HepG2 (cell line): ENCODE data around the gene FGGY. TPM values are rescaled to one million over a fixed set of nuclear protein-coding genes. Genes with fewer than 3 reads are reported as not detected.

Source experiments
- ATAC-seq: fragments of 200-7000 bp; cut with Tn5 transposase; 3 replicates; pipeline ENCODE4 v1.9.1; 2020; ENCODE audit warnings: mild to moderate bottlenecking, moderate library complexity
- BruUV-seq: library from RNA; stranded (reverse); fragments of 400-500 nt; replicated peaks from 2 replicates; lab custom pipeline; 2021; lab: Mats Ljungman, UMichigan
- CTCF ChIA-PET: fragments of 300-600 bp; formaldehyde crosslinking; extraction: SDS; loops from one replicate; lab custom pipeline; 2021; ENCODE audit warnings: low total read pairs, inconsistent platforms, low intra/inter-chr PET ratio; lab: Yijun Ruan, JAX
- POLR2A ChIA-PET: fragments of 350-600 bp; sonication (Branson Sonifier 250); formaldehyde crosslinking; loops from one replicate; lab custom pipeline; 2020; ENCODE audit warnings: antibody characterized with exemption, inconsistent platforms; lab: Yijun Ruan, JAX
- DNase-seq: peaks from one replicate; pipeline ENCODE4 v3.0.0-alpha.2; 2015; ENCODE audit warnings: low spot score
- FAIRE-seq: peaks from 3 replicates; lab custom pipeline; 2011; peaks lifted over from hg19 to GRCh38; lab: Jason Lieb, UNC
- H2AFZ ChIP-seq: one replicate; pipeline ENCODE4 v1.6.1; 2011; ENCODE audit warnings: low read length, inconsistent platforms
- H3K27ac ChIP-seq: fragments of 300-600 bp; 3 replicates; pipeline ENCODE4 v1.8.0; 2011; ENCODE audit warnings: mixed run types, mild to moderate bottlenecking, mixed read lengths, low read length, inconsistent platforms; ENCODE audit not compliant: insufficient read depth; ENCODE audit errors: extremely low read length
- H3K27me3 ChIP-seq, 2 experiments: fragments of 200-600 bp in 1 of 2; 2 replicates in 1 of 2; 3 replicates in 1 of 2; pipeline versions ENCODE4 v1.6.0 to v1.8.0; 2011; ENCODE audit warnings: low read length in 2 of 2, mild to moderate bottlenecking in 2 of 2, moderate library complexity in 2 of 2, inconsistent platforms in 1 of 2; ENCODE audit not compliant: insufficient read depth in 2 of 2, control insufficient read depth in 1 of 2
- H3K36me3 ChIP-seq, 2 experiments: fragments of 200-600 bp in 1 of 2; replicated peaks in 1 of 2; 2 replicates in 1 of 2; 3 replicates in 1 of 2; pipeline versions ENCODE4 v1.5.1 to v1.8.0; 2011; ENCODE audit warnings: low read length in 2 of 2, inconsistent platforms in 1 of 2; ENCODE audit not compliant: insufficient read depth in 2 of 2, control insufficient read depth in 1 of 2
- H3K4me1 ChIP-seq: 2 replicates; pipeline ENCODE4 v1.5.1; 2012; ENCODE audit warnings: low read length, inconsistent platforms; ENCODE audit not compliant: insufficient read depth
- H3K4me2 ChIP-seq: 2 replicates; pipeline ENCODE4 v1.6.0; 2011; ENCODE audit warnings: low read depth, low read length, inconsistent platforms
- H3K4me3 ChIP-seq, 3 experiments: fragments of 200-600 bp in 1 of 3; sonication (generic), shearing (Covaris generic) in 1 of 3; replicated peaks in 1 of 3; 2 replicates each; pipeline ENCODE4 v1.5.1; 2011 to 2016; ENCODE audit warnings: low read length in 3 of 3, inconsistent platforms in 2 of 3, low read depth in 2 of 3, mild to moderate bottlenecking in 2 of 3, control low read depth in 1 of 3, mixed read lengths in 1 of 3; ENCODE audit not compliant: insufficient read depth in 1 of 3
- H3K79me2 ChIP-seq: one replicate; pipeline ENCODE4 v1.6.1; 2011; ENCODE audit warnings: low read length, inconsistent platforms; ENCODE audit not compliant: insufficient read depth
- H3K9ac ChIP-seq: 2 replicates; pipeline ENCODE4 v1.6.0; 2011; ENCODE audit warnings: mild to moderate bottlenecking, low read depth, low read length, inconsistent platforms; ENCODE audit not compliant: insufficient read depth
- H3K9me3 ChIP-seq: 2 replicates; pipeline ENCODE4 v1.5.1; 2012; ENCODE audit warnings: mild to moderate bottlenecking, low read length
- H4K20me1 ChIP-seq: 2 replicates; pipeline ENCODE4 v1.6.0; 2011; ENCODE audit warnings: inconsistent platforms, mild to moderate bottlenecking, low read length, moderate library complexity; ENCODE audit not compliant: insufficient read depth
- BORCS8-MEF2B ChIP-seq: sonication (generic); formaldehyde crosslinking; IDR thresholded peaks from 2 replicates; pipeline ENCODE4 v1.8.0; 2022; ENCODE audit warnings: mild to moderate bottlenecking, missing genetic modification reagents
- FOSL1 ChIP-seq: sonication (generic); formaldehyde crosslinking; IDR thresholded peaks from 2 replicates; pipeline ENCODE4 v1.9.0; 2021; ENCODE audit warnings: missing genetic modification reagents, borderline replicate concordance
- POGZ ChIP-seq: sonication (generic); formaldehyde crosslinking; IDR thresholded peaks from 2 replicates; pipeline ENCODE4 v1.4.0; 2020; ENCODE audit warnings: mild to moderate bottlenecking, missing genetic modification reagents
- POLR2G ChIP-seq: fragments of 200-400 bp; formaldehyde crosslinking; IDR thresholded peaks from 2 replicates; pipeline ENCODE4 v1.6.1; 2018; ENCODE audit warnings: mild to moderate bottlenecking, low read depth, low read length, moderate library complexity
- ZBTB8A ChIP-seq: sonication (generic); formaldehyde crosslinking; IDR thresholded peaks from 2 replicates; pipeline ENCODE4 v1.4.0; 2020; ENCODE audit warnings: mild to moderate bottlenecking, low read depth, missing genetic modification reagents, borderline replicate concordance
- ZFP41 ChIP-seq: sonication (generic); formaldehyde crosslinking; IDR thresholded peaks from 2 replicates; pipeline ENCODE4 v1.4.0; 2020; ENCODE audit warnings: mild to moderate bottlenecking, missing genetic modification reagents, borderline replicate concordance
- ZNF205 ChIP-seq: IDR thresholded peaks from 2 replicates; pipeline ENCODE4 v1.6.1; 2018; ENCODE audit warnings: missing biosample characterization, missing genetic modification reagents
- ZNF235 ChIP-seq: sonication (generic); formaldehyde crosslinking; IDR thresholded peaks from 2 replicates; pipeline ENCODE4 v1.8.1; 2023; ENCODE audit warnings: mild to moderate bottlenecking, missing genetic modification reagents, borderline replicate concordance
- ZNF552 ChIP-seq: sonication (generic); formaldehyde crosslinking; IDR thresholded peaks from 2 replicates; pipeline ENCODE4 v1.9.0; 2022; ENCODE audit warnings: missing genetic modification reagents, mild to moderate bottlenecking, borderline replicate concordance
- ZNF781 ChIP-seq: sonication (generic); formaldehyde crosslinking; IDR thresholded peaks from 2 replicates; pipeline ENCODE4 v1.5.1; 2020; ENCODE audit warnings: borderline replicate concordance, mild to moderate bottlenecking, missing genetic modification reagents; ENCODE audit errors: not compliant biosample characterization
- WGBS: methylation state at CpG from one replicate; pipeline ENCODE4 v1.1.6; 2017; ENCODE audit warnings: low lambda C conversion rate; 5-methylcytosine and 5-hydroxymethylcytosine counted together
- in situ Hi-C: cut with HindIII; loops from 2 replicates; pipeline ENCODE4 v1.10.0; 2017; ENCODE audit warnings: low pct_unique_long_range_greater_than_20kb; ENCODE audit not compliant: extremely low pct_ligation_motif_present
- intact Hi-C: fragments of 100-400 bp; cut with micrococcal nuclease; formaldehyde crosslinking; loops from one replicate; pipeline ENCODE4 v1.10.0; 2022; ENCODE audit not compliant: unreplicated experiment
- polyA plus RNA-seq, 8 experiments: library from polyadenylated mRNA; depleted of rRNA in 3 of 8; stranded (reverse) in 7 of 8; unstranded in 1 of 8; fragments of >200 nt; fragmentation: Illumina TruSeq in 4 of 8; extraction: Trizol in 4 of 8; gene quantifications; 2 replicates each; pipeline versions ENCODE4 v1.2.1 to v1.2.3, GENCODE V29; 2011 to 2016; ENCODE audit warnings: low read depth in 4 of 8, missing spikeins in 1 of 8, mixed read lengths in 1 of 8; ENCODE audit not compliant: insufficient read depth in 1 of 8
- total RNA-seq, 5 experiments: library from RNA; depleted of rRNA; stranded (reverse); fragments of >200 nt; fragmentation: Illumina TruSeq; extraction: Trizol; gene quantifications; 2 replicates each; pipeline ENCODE4 v1.2.3, GENCODE V29; 2016; ENCODE audit warnings: low read depth in 1 of 5
- TF ChIP-seq, protein P1 (sequence below): sonication (generic); formaldehyde crosslinking; IDR thresholded peaks from 2 replicates; pipeline ENCODE4 v1.8.0; 2022; ENCODE audit warnings: mild to moderate bottlenecking, missing genetic modification reagents, moderate library complexity
- TF ChIP-seq, protein P2 (sequence below): sonication (generic); formaldehyde crosslinking; IDR thresholded peaks from 2 replicates; pipeline ENCODE4 v1.9.0; 2022; ENCODE audit warnings: low read depth, missing genetic modification reagents
- TF ChIP-seq, protein P3 (sequence below): sonication (generic); formaldehyde crosslinking; IDR thresholded peaks from 2 replicates; pipeline ENCODE4 v1.4.0; 2020; ENCODE audit warnings: missing genetic modification reagents, borderline replicate concordance
- TF ChIP-seq, protein P4 (sequence below): sonication (generic); formaldehyde crosslinking; IDR thresholded peaks from 2 replicates; pipeline ENCODE4 v1.4.0; 2020; ENCODE audit warnings: missing genetic modification reagents

FGGY gene
- total and polyA plus RNA-seq, 2 of the 13 experiments (the other 11 are each of a cell fraction or from before 2014, with no cell fraction given): 15.7 to 27.5 TPM

DNA sequence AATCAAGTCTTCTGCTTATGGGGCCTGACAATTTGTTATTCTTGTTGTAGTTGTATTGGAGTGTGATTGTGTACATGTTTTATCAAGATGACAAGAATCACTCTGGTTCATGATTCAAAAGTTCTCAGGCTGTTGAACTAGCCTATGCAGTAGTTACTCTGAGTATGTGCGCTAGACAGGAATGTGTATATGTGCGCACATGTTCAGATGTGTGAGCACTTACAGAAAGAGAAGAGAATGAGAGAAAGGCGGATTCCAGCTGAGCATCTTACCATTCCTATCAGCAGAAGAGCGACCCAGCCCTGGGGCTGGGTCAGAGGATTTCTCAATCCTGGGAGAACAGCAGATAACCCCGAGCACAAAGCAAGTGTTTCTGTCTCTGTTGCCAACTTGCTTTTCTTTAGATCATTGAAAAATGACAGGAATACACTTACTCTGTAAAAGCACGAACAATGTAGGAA, 407.1 kb downstream of the FGGY start (continued):
- TF ChIP-seq, protein P1, sequence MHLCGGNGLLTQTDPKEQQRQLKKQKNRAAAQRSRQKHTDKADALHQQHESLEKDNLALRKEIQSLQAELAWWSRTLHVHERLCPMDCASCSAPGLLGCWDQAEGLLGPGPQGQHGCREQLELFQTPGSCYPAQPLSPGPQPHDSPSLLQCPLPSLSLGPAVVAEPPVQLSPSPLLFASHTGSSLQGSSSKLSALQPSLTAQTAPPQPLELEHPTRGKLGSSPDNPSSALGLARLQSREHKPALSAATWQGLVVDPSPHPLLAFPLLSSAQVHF (CRISPR knock-in tag): no peak

DNA sequence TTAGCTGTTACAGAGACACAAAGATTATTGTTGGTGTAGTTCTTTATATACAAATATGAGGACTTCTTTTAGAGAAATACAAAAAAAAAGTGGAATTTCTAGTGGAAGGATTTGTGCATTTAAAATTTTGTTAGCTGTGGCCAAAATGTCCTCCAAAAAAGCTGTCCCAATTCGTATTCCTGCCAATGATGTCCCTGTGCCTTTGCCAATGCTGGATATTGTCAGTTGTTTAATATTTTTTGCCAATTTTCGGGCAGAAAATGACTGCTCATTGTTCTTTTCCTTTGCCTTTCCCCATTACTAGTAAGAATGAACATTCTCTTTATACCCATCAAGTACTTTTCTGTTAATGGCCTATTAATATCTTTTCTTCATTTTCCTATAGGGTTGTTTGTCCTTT, 407.8 kb downstream of the FGGY start:
- no peak overlapping the region for H3K27ac ChIP-seq
- H3K27me3 ChIP-seq: no peaks in the 10 kb centered on the region
- in situ Hi-C loops: no loop called here
- FAIRE-seq (no peak), ATAC-seq (no peak), DNase-seq (no peak)
- intact Hi-C loops: no loop called here
- H4K20me1 ChIP-seq: no peaks in the 10 kb centered on the region
- H3K9ac ChIP-seq: no peak overlapping the region
- no peak overlapping the region for H3K4me3 ChIP-seq
- BruUV-seq: no TSS peak
- H3K36me3 ChIP-seq: no peaks in the 10 kb centered on the region
- POLR2A ChIA-PET: no interaction called here
- H3K4me2 ChIP-seq: no peak overlapping the region
- no peaks in the 10 kb centered on the region for H3K9me3 ChIP-seq
- H3K4me1 ChIP-seq: peaks cover 2% of the 10 kb centered on the region; the same call in 1 of the 2 replicates
- WGBS: 84% methylated on average over 2 of the region's 2 CpGs
- CTCF ChIA-PET: no interaction called here
- H3K79me2 ChIP-seq: no peaks in the 10 kb centered on the region
- H2AFZ ChIP-seq: no peak overlapping the region
- TF ChIP-seq, protein P2, sequence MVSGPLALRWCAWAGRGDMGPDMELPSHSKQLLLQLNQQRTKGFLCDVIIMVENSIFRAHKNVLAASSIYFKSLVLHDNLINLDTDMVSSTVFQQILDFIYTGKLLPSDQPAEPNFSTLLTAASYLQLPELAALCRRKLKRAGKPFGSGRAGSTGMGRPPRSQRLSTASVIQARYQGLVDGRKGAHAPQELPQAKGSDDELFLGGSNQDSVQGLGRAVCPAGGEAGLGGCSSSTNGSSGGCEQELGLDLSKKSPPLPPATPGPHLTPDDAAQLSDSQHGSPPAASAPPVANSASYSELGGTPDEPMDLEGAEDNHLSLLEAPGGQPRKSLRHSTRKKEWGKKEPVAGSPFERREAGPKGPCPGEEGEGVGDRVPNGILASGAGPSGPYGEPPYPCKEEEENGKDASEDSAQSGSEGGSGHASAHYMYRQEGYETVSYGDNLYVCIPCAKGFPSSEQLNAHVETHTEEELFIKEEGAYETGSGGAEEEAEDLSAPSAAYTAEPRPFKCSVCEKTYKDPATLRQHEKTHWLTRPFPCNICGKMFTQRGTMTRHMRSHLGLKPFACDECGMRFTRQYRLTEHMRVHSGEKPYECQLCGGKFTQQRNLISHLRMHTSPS: no peak
- no peak for TF ChIP-seq ZNF552
- TF ChIP-seq ZNF781 (CRISPR knock-in tag): no peak
- TF ChIP-seq ZNF235 (CRISPR knock-in tag): no peak
- TF ChIP-seq ZBTB8A (CRISPR knock-in tag): no peak
- no peak for TF ChIP-seq POGZ (CRISPR knock-in tag)
- TF ChIP-seq, protein P3, sequence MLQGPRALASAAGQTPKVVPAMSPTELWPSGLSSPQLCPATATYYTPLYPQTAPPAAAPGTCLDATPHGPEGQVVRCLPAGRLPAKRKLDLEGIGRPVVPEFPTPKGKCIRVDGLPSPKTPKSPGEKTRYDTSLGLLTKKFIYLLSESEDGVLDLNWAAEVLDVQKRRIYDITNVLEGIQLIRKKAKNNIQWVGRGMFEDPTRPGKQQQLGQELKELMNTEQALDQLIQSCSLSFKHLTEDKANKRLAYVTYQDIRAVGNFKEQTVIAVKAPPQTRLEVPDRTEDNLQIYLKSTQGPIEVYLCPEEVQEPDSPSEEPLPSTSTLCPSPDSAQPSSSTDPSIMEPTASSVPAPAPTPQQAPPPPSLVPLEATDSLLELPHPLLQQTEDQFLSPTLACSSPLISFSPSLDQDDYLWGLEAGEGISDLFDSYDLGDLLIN: no peak
- no peak for TF ChIP-seq BORCS8-MEF2B (CRISPR knock-in tag)
- TF ChIP-seq, protein P4, sequence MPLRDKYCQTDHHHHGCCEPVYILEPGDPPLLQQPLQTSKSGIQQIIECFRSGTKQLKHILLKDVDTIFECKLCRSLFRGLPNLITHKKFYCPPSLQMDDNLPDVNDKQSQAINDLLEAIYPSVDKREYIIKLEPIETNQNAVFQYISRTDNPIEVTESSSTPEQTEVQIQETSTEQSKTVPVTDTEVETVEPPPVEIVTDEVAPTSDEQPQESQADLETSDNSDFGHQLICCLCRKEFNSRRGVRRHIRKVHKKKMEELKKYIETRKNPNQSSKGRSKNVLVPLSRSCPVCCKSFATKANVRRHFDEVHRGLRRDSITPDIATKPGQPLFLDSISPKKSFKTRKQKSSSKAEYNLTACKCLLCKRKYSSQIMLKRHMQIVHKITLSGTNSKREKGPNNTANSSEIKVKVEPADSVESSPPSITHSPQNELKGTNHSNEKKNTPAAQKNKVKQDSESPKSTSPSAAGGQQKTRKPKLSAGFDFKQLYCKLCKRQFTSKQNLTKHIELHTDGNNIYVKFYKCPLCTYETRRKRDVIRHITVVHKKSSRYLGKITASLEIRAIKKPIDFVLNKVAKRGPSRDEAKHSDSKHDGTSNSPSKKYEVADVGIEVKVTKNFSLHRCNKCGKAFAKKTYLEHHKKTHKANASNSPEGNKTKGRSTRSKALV (CRISPR knock-in tag): no peak
- TF ChIP-seq ZFP41 (CRISPR knock-in tag): no peak
- TF ChIP-seq FOSL1 (CRISPR knock-in tag): no peak
- no peak for TF ChIP-seq POLR2G
- no peak for TF ChIP-seq ZNF205 (CRISPR knock-in tag)
